CD4-positive, alpha-beta memory T cell (primary cell): ENCODE measurements around the gene LTBP2. TPM values are rescaled to one million over a fixed set of nuclear protein-coding genes. Genes with fewer than 3 reads are reported as not detected.

Experiments used
- CTCF ChIA-PET: fragments of 350-600 bp; sonication (Branson Sonifier 250); formaldehyde crosslinking; loops from one replicate; lab custom pipeline; 2021; ENCODE audit warnings: inconsistent platforms; ENCODE audit not compliant: partially characterized antibody; lab: Charles Lee
- POLR2A ChIA-PET: fragments of 350-600 bp; sonication (Branson Sonifier 250); formaldehyde crosslinking; loops from one replicate; lab custom pipeline; 2021; ENCODE audit not compliant: partially characterized antibody; lab: Charles Lee
- DNase-seq, 5 donors: peaks; one replicate each; pipeline versions ENCODE4 v3.0.0 to v3.0.0-alpha.2; 2020 to 2022; ENCODE audit warnings: mixed read lengths in 1 of 5
- H3K27ac ChIP-seq: one replicate; pipeline ENCODE4 v1.7.0; 2013; ENCODE audit warnings: low read depth, low read length
- H3K27me3 ChIP-seq: 2 replicates; pipeline ENCODE4 v1.7.0; 2013; ENCODE audit warnings: mild to moderate bottlenecking, low read length, moderate library complexity; ENCODE audit not compliant: insufficient read depth
- H3K36me3 ChIP-seq: 2 replicates; pipeline ENCODE4 v1.7.0; 2013; ENCODE audit warnings: mild to moderate bottlenecking, low read length, moderate library complexity; ENCODE audit not compliant: insufficient read depth
- H3K4me1 ChIP-seq: 2 replicates; pipeline ENCODE4 v1.7.0; 2013; ENCODE audit warnings: mild to moderate bottlenecking, low read length, moderate library complexity; ENCODE audit not compliant: insufficient read depth
- H3K4me3 ChIP-seq, 2 donors: one replicate each; pipeline ENCODE4 v1.7.0; 2013; ENCODE audit warnings: low read length in 2 of 2, mild to moderate bottlenecking in 1 of 2
- H3K9me3 ChIP-seq, 2 donors: one replicate each; pipeline ENCODE4 v1.7.0; 2013; ENCODE audit warnings: low read length in 2 of 2, control low read depth in 1 of 2; ENCODE audit not compliant: control insufficient read depth in 1 of 2
- H3K27ac Mint-ChIP-seq, 7 donors: one replicate each; pipeline ENCODE4 v1.8.0; 2020 to 2021; ENCODE audit warnings: mixed read lengths in 7 of 7, mild to moderate bottlenecking in 6 of 7, inconsistent platforms in 3 of 7, moderate library complexity in 3 of 7
- H3K27me3 Mint-ChIP-seq, 2 donors: one replicate each; pipeline ENCODE4 v1.8.0; 2020 to 2021; ENCODE audit warnings: mixed read lengths in 2 of 2
- H3K36me3 Mint-ChIP-seq, 2 donors: one replicate each; pipeline ENCODE4 v1.8.0; 2020 to 2021; ENCODE audit warnings: mixed read lengths in 2 of 2, inconsistent platforms in 1 of 2, mild to moderate bottlenecking in 1 of 2
- H3K4me1 Mint-ChIP-seq, 4 donors: one replicate each; pipeline ENCODE4 v1.8.0; 2020 to 2021; ENCODE audit warnings: mixed read lengths in 4 of 4, mild to moderate bottlenecking in 1 of 4
- H3K4me3 Mint-ChIP-seq, 8 donors: one replicate each; pipeline ENCODE4 v1.8.0; 2020 to 2021; ENCODE audit warnings: mixed read lengths in 8 of 8, mild to moderate bottlenecking in 7 of 8, moderate library complexity in 6 of 8, inconsistent platforms in 3 of 8
- H3K9me3 Mint-ChIP-seq, 8 donors: one replicate each; pipeline ENCODE4 v1.8.0; 2020 to 2021; ENCODE audit warnings: mixed read lengths in 8 of 8, mild to moderate bottlenecking in 5 of 8, inconsistent platforms in 3 of 8, moderate library complexity in 1 of 8
- intact Hi-C: fragments of 100-400 bp; cut with micrococcal nuclease; formaldehyde crosslinking; loops from one replicate; pipeline ENCODE4 v1.15.1; 2023
- polyA plus RNA-seq, 2 donors: library from polyadenylated mRNA; unstranded; fragments of 300-500 nt; fragmentation: Illumina TruSeq; gene quantifications; one replicate each; pipeline ENCODE4 v1.2.3, GENCODE V29; 2021
- total RNA-seq, 2 experiments: library from RNA; stranded (reverse); gene quantifications; one replicate each; pipeline ENCODE4 v1.2.3, GENCODE V29; 2021

LTBP2 gene
- total and polyA plus RNA-seq, 4 experiments from 2014 or later = 0.11 to 0.44 (median 0.36) TPM

DNA sequence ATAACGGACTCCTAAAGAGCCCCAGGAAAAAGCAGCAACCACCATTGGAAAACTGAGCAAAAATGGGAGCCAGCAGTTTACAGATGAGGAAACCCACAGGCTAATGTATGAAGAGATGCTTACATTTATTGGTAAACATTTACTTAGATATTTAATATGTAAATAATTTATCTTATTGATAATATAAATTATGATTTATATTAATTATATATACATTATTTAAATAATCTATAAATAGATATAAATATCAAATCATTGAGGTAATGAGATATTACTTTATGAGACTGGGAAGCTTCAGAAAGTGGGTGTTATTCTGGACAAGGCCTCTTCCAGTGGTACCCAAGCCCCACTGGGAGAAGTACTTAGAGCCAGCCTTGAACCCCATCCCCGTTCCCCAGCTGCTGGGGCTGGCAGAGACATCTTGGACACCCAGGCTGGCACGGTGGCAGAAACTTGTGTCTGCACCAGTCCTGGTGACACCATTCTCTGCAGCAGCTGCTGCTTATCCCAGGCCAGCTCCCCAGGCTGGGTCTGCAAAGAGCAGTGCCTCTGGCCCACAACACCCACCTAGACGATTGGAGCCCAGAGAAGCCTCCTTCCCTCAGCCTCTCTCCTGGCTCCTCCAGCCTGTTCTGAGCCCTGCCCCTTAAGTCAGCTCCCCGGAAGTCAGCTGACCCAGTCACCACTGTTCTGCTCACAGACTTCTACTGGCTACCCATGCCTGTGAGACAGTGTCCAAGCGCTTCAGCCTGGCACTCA is 92.5 kb downstream of the LTBP2 start:
- ChIA-PET POLR2A (no interaction called here), CTCF (no interaction called here)
- H3K36me3 Mint-ChIP-seq = no peaks in the 10 kb centered on the region

DNA sequence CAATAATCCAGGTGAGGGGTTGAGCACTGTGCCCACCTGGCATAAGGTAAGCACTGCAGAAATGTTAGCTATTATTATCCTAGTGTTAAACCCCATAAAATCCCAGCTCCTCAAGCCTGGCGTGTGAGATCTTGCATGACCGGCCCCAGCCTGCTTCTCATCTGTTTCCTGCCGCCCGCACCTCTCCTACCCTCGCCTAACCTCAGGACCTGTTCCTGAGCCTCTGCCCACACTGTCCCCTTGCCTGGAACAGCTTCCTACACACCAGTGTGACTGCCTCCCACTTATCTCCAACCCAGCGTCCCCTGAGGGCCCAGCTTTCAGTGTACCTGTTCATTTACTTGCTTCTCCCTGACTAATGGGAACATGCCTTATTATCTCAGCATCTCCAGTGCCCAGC is 93.8 kb downstream of the LTBP2 start:
- Histone ChIP-seq H3K4me3 (no peak overlapping the region), H3K9me3 (no peaks in the 10 kb centered on the region), H3K36me3 (no peaks in the 10 kb centered on the region), H3K27me3 (no peaks in the 10 kb centered on the region), H3K27ac (no peak overlapping the region), H3K4me1 (peaks cover 8% of the 10 kb centered on the region)
- no peak overlapping the region for H3K4me3 Mint-ChIP-seq
- no peaks in the 10 kb centered on the region for H3K36me3 Mint-ChIP-seq
- no peak overlapping the region for H3K27ac Mint-ChIP-seq
- H3K27me3 Mint-ChIP-seq = peaks cover 0 to 5% of the 10 kb centered on the region in 2 donors
- POLR2A ChIA-PET = interaction anchor here (0.7 kb wide), 1 partner anchor 25 kb away, joined by 3 read pairs; the partner anchor contains the start of genes ISCA2 and NPC2
- H3K9me3 Mint-ChIP-seq = no peaks in the 10 kb centered on the region
- peaks cover 0 to 19% (median 11%) of the 10 kb centered on the region in 4 donors for H3K4me1 Mint-ChIP-seq
- intact Hi-C loops = no loop called here
- CTCF ChIA-PET = interaction anchor here (1.0 kb wide), 1 partner anchor 8 kb away, joined by 3 read pairs; no protein-coding TSS in a partner anchor
- DNase-seq = no peak

More for the DNA sequence above, 92.5 kb downstream of the LTBP2 start:
- no peak for DNase-seq
- Histone ChIP-seq H3K27me3 (no peaks in the 10 kb centered on the region), H3K9me3 (no peaks in the 10 kb centered on the region), H3K4me1 (peaks cover 4% of the 10 kb centered on the region), H3K27ac (no peak overlapping the region), H3K4me3 (no peak overlapping the region), H3K36me3 (no peaks in the 10 kb centered on the region)
- H3K4me1 Mint-ChIP-seq = peaks cover 0 to 11% (median 5%) of the 10 kb centered on the region in 4 donors
- H3K27me3 Mint-ChIP-seq = peaks cover 0 to 6% of the 10 kb centered on the region in 2 donors
- H3K4me3 Mint-ChIP-seq = no peak overlapping the region
- H3K27ac Mint-ChIP-seq = no peak overlapping the region
- H3K9me3 Mint-ChIP-seq = no peaks in the 10 kb centered on the region
- intact Hi-C loops = no loop called here

DNA sequence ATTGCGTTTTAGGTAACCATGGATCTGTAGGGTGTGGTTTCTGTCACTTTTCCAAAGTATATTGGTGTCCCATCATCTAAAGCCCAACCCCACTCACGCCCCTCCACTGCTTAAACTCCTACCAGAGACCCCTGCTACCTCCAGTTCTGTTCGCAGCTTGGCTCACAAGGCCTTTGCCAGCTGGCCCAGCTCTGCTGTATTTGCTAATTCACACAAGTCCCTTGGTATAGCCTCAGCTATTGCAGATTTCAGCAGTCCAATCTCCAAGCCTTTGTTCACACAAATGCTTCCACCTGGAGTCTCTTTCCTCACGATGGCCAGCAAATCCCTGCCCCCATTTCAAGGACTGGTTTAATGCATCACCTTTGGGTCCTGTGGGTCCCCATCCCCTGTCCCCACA is 94.3 kb downstream of the LTBP2 start:
- H3K9me3 Mint-ChIP-seq = no peaks in the 10 kb centered on the region
- no peak overlapping the region for H3K27ac ChIP-seq
- H3K4me3 ChIP-seq = no peak overlapping the region
- CTCF ChIA-PET = interaction anchor here (1.0 kb wide), 1 partner anchor 9 kb away, joined by 3 read pairs; no protein-coding TSS in a partner anchor
- peaks cover 0 to 8% of the 10 kb centered on the region in 2 donors for H3K27me3 Mint-ChIP-seq
- no peaks in the 10 kb centered on the region for H3K27me3 ChIP-seq
- H3K36me3 ChIP-seq = no peaks in the 10 kb centered on the region
- no peaks in the 10 kb centered on the region for H3K9me3 ChIP-seq
- H3K4me3 Mint-ChIP-seq = no peak overlapping the region
- POLR2A ChIA-PET = interaction anchor here (0.7 kb wide), 1 partner anchor 24 kb away, joined by 3 read pairs; the partner anchor contains the start of genes ISCA2 and NPC2
- no peaks in the 10 kb centered on the region for H3K36me3 Mint-ChIP-seq
- intact Hi-C loops = no loop called here
- H3K4me1 ChIP-seq = peaks cover 8% of the 10 kb centered on the region
- no peak for DNase-seq
- H3K27ac Mint-ChIP-seq = no peak overlapping the region
- peaks cover 0 to 19% (median 11%) of the 10 kb centered on the region in 4 donors for H3K4me1 Mint-ChIP-seq

DNA sequence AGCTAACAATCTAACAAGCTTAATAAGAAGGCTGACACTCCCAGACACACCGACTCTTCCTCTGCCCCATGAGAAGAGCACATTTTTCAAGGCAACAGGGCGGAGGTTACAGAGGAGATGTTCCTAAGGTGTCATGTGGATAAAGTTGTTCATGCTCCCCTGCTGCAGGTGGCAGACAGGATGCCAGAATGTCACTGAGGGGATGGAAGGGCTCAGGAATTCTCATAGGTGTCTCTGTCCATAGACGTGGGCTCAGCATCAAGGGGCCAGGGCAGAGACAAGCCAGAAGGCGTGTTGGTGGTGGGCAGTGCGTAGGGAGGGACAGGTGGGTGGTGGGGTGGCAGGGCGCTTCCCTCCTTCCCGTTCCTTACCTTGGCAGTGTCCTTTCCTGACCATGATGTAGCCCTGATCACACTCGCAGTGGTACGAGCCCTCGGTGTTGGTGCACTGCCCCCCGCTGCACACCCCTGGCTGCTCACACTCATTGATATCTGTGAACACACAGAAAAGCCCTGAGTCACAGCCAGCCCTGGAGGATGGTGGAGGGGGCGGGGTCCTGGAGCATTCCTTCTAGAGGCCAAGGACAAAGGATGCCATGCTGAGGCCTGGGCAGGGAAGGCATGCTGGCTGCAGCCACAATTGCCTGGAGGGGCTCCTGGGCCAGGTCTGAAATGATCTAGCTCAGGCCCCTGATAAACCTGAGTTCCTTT is 95.4 kb downstream of the LTBP2 start:
- H3K36me3 Mint-ChIP-seq = no peaks in the 10 kb centered on the region
- CTCF ChIA-PET = no interaction called here

DNA sequence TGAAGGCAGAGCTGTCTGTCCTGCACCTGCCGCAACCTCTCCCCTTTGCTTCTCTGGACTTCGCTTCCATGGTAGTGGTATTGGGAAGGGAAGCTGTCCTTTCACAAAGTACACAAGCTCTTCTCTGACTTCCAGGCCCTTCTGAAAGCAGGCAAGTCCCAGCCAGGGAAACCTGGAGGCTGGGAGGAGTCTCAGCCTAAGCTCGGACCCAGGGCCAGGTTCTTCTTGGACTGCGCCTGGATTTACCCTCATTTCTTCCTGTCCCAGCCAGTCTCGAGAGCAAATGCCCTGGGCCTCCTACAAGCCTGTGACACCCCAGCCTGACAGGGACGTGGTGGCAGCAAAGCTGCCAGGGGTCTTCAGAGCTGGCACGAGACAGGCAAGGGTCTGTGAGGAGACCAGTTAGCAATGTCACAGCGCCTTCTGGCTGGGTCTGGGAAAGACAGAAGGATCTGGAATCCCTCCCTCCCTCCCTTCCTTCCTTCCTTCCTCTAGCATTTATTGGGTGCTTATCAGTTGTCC is 96.1 kb downstream of the LTBP2 start:
- CTCF ChIA-PET = no interaction called here
- H3K9me3 Mint-ChIP-seq = no peaks in the 10 kb centered on the region

More for the DNA sequence above, 95.4 kb downstream of the LTBP2 start:
- Histone ChIP-seq H3K27ac (no peak overlapping the region), H3K27me3 (no peaks in the 10 kb centered on the region), H3K4me3 (no peak overlapping the region), H3K9me3 (no peaks in the 10 kb centered on the region), H3K36me3 (no peaks in the 10 kb centered on the region), H3K4me1 (peaks cover 8% of the 10 kb centered on the region)
- no peak for DNase-seq
- POLR2A ChIA-PET = no interaction called here
- no peaks in the 10 kb centered on the region for H3K9me3 Mint-ChIP-seq
- H3K27ac Mint-ChIP-seq = no peak overlapping the region
- no peak overlapping the region for H3K4me3 Mint-ChIP-seq
- intact Hi-C loops = no loop called here
- peaks cover 0 to 14% of the 10 kb centered on the region in 2 donors for H3K27me3 Mint-ChIP-seq
- H3K4me1 Mint-ChIP-seq = peaks cover 0 to 19% (median 11%) of the 10 kb centered on the region in 4 donors

DNA sequence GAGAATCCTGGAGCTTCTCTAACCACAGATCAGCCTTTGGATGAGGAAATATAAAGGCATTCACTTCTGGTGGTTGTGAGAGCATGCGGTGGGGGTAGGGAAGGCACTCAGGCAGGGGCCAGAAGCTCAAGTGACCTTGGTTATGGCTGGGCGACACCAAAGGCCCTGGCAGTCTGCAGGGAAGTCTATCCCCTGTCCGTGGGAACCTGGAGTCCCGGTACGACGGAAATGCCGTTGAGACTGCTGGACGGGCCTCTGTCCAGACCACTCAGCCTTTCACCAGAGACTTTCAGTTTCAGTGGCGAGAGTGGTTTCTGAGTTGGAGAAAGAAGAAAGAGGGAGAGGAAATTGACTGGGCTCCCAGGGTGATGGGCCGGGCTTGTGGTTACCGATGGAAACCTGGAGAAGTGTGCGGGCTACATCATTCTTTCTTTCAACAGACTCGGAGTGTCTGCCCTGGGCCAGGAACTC is 97.5 kb downstream of the LTBP2 start:
- peaks cover 0 to 2% (median 0%) of the 10 kb centered on the region in 8 donors for H3K9me3 Mint-ChIP-seq
- Histone ChIP-seq H3K27ac (no peak overlapping the region), H3K4me1 (peaks cover 8% of the 10 kb centered on the region), H3K4me3 (no peak overlapping the region), H3K36me3 (no peaks in the 10 kb centered on the region), H3K9me3 (no peaks in the 10 kb centered on the region), H3K27me3 (no peaks in the 10 kb centered on the region)
- H3K27ac Mint-ChIP-seq = peak overlapping the region in 1 of 7 donors; percentile 8
- H3K4me3 Mint-ChIP-seq = peak overlapping the region in 6 of 8 donors; percentile 6 to 68 (median 31)
- intact Hi-C loops = no loop called here
- peaks cover 0 to 18% of the 10 kb centered on the region in 2 donors for H3K27me3 Mint-ChIP-seq
- ChIA-PET POLR2A (no interaction called here), CTCF (no interaction called here)
- peaks cover 0 to 19% (median 11%) of the 10 kb centered on the region in 4 donors for H3K4me1 Mint-ChIP-seq
- DNase-seq = no peak
- H3K36me3 Mint-ChIP-seq = no peaks in the 10 kb centered on the region

More for the DNA sequence above, 96.1 kb downstream of the LTBP2 start:
- peaks cover 0 to 14% of the 10 kb centered on the region in 2 donors for H3K27me3 Mint-ChIP-seq
- Histone ChIP-seq H3K27ac (no peak overlapping the region), H3K27me3 (no peaks in the 10 kb centered on the region), H3K9me3 (no peaks in the 10 kb centered on the region), H3K4me1 (peaks cover 8% of the 10 kb centered on the region), H3K36me3 (no peaks in the 10 kb centered on the region), H3K4me3 (no peak overlapping the region)
- no peaks in the 10 kb centered on the region for H3K36me3 Mint-ChIP-seq
- POLR2A ChIA-PET = no interaction called here
- peaks cover 0 to 19% (median 11%) of the 10 kb centered on the region in 4 donors for H3K4me1 Mint-ChIP-seq
- H3K4me3 Mint-ChIP-seq = peak overlapping the region in 1 of 8 donors; percentile 54
- no peak for DNase-seq
- intact Hi-C loops = no loop called here
- H3K27ac Mint-ChIP-seq = no peak overlapping the region
